Smooth muscle cell (in vitro differentiated cells): ENCODE data around the gene CDK13. TPM values are rescaled to one million over a fixed set of nuclear protein-coding genes. Genes with fewer than 3 reads are reported as not detected.

Experiments used
- DNase-seq: peaks from one replicate; lab custom pipeline; 2025; ENCODE audit not compliant: unreplicated experiment; lab: John Stamatoyannopoulos, UW
- H2AFZ ChIP-seq: fragments of 200-600 bp; sonication (generic); 2 replicates; pipeline ENCODE4 v1.6.0; 2016; ENCODE audit warnings: antibody characterized with exemption, low read depth, mild to moderate bottlenecking
- H3F3A ChIP-seq: fragments of 200-600 bp; sonication (generic); 2 replicates; pipeline ENCODE4 v1.6.0; 2017; ENCODE audit warnings: antibody characterized with exemption, low read depth
- H3K27ac ChIP-seq: fragments of 200-600 bp; sonication (generic); 2 replicates; pipeline ENCODE4 v1.5.1; 2016; ENCODE audit warnings: low read depth, mild to moderate bottlenecking
- H3K27me3 ChIP-seq: fragments of 200-600 bp; sonication (generic); 2 replicates; pipeline ENCODE4 v1.6.1; 2016; ENCODE audit warnings: low read depth, mild to moderate bottlenecking
- H3K36me3 ChIP-seq: fragments of 200-600 bp; sonication (generic); 2 replicates; pipeline ENCODE4 v1.5.1; 2016; ENCODE audit warnings: low read depth
- H3K4me1 ChIP-seq: fragments of 200-600 bp; sonication (generic); 2 replicates; pipeline ENCODE4 v1.5.1; 2016; ENCODE audit warnings: low read depth
- H3K4me2 ChIP-seq: fragments of 200-600 bp; sonication (generic); 2 replicates; pipeline ENCODE4 v1.6.0; 2016; ENCODE audit warnings: mild to moderate bottlenecking
- H3K4me3 ChIP-seq: fragments of 200-600 bp; sonication (generic); 2 replicates; pipeline ENCODE4 v1.5.1; 2016; ENCODE audit warnings: mild to moderate bottlenecking
- H3K79me2 ChIP-seq: fragments of 200-600 bp; sonication (generic); 2 replicates; pipeline ENCODE4 v1.6.0; 2016; ENCODE audit warnings: low read depth, mild to moderate bottlenecking
- H3K9ac ChIP-seq: fragments of 200-600 bp; sonication (generic); 2 replicates; pipeline ENCODE4 v1.6.0; 2016; ENCODE audit warnings: low read depth
- H3K9me3 ChIP-seq: fragments of 200-600 bp; sonication (generic); replicated peaks from 2 replicates; pipeline ENCODE4 v1.5.1; 2016; ENCODE audit warnings: low read depth
- H4K20me1 ChIP-seq: fragments of 200-600 bp; sonication (generic); 2 replicates; pipeline ENCODE4 v1.6.0; 2016; ENCODE audit warnings: low read depth
- WGBS: methylation state at CpG from one replicate; pipeline ENCODE4 v1.1.7; 2016; ENCODE audit warnings: low lambda C conversion rate; 5-methylcytosine and 5-hydroxymethylcytosine counted together
- polyA plus RNA-seq: library from polyadenylated mRNA; unstranded; fragments of >200 nt; fragmentation: Nextera tagmentation; extraction: Ambion mirVana; gene quantifications from 2 replicates; pipeline ENCODE4 v1.2.1, GENCODE V29; 2016
- total RNA-seq: library from RNA; depleted of rRNA; stranded (reverse); fragments of >200 nt; gene quantifications from 2 replicates; pipeline ENCODE4 v1.2.3, GENCODE V29; 2014
- TF ChIP-seq, protein P1 (sequence below): fragments of 200-600 bp; sonication (generic); IDR thresholded peaks from 2 replicates; pipeline ENCODE4 v1.5.1; 2017; ENCODE audit warnings: borderline replicate concordance, mild to moderate bottlenecking, antibody characterized with exemption; ENCODE audit not compliant: insufficient read depth, poor library complexity, severe bottlenecking

Gene CDK13
- total RNA-seq = 68.4 and 70.0 TPM in 2 replicates
- 15.9 and 28.1 TPM in 2 replicates for polyA plus RNA-seq

DNA sequence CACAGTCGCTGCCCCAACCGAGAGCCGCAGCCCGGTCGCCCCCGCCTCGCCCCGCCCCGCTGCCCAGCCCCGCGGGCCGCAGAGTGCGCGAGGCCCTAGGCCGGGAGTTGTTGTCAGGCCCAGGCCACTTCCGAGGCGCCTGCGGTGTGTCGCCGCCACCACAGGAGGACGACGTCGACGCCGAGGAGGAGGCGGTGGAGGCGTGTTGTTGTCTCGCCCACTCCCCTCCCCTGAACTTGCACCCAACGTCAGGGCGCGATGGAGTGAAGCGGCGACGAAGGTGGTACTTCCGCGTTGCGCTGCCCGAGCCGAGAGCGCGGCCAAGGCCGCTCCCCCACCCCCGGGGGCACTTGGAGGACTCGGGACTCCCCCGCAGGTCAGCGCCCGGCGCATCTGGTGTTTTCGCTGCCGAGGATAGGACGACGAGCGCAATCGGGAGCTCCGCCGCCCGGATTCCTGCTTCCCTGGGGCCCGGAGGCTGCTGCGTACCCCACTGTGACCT, at the start of gene CDK13:
CDK13 (plus strand) TSS at position 286 of the 502 bp plus-strand sequence. CDS start 386 bp downstream, outside the sequence.
- peaks cover 31% of the 10 kb centered on the region for H3K4me1 ChIP-seq
- peak within 1 kb of the TSS; percentile 96 for H3K27ac ChIP-seq
- H3K36me3 ChIP-seq = no peaks in the 10 kb centered on the region
- peaks cover 10% of the 10 kb centered on the region for H3F3A ChIP-seq
- peak within 1 kb of the TSS; percentile 97 for H3K9ac ChIP-seq
- peak within 1 kb of the TSS; percentile 54 for H2AFZ ChIP-seq
- peak within 1 kb of the TSS; percentile 97 for H3K4me3 ChIP-seq
- peak; percentile 80 for DNase-seq
- no peaks in the 10 kb centered on the region for H3K9me3 ChIP-seq
- WGBS = 0% methylated on average over 47 of the region's 59 CpGs
- peaks cover 45% of the 10 kb centered on the region for H4K20me1 ChIP-seq
- no peaks in the 10 kb centered on the region for H3K27me3 ChIP-seq
- TF ChIP-seq, protein P1, sequence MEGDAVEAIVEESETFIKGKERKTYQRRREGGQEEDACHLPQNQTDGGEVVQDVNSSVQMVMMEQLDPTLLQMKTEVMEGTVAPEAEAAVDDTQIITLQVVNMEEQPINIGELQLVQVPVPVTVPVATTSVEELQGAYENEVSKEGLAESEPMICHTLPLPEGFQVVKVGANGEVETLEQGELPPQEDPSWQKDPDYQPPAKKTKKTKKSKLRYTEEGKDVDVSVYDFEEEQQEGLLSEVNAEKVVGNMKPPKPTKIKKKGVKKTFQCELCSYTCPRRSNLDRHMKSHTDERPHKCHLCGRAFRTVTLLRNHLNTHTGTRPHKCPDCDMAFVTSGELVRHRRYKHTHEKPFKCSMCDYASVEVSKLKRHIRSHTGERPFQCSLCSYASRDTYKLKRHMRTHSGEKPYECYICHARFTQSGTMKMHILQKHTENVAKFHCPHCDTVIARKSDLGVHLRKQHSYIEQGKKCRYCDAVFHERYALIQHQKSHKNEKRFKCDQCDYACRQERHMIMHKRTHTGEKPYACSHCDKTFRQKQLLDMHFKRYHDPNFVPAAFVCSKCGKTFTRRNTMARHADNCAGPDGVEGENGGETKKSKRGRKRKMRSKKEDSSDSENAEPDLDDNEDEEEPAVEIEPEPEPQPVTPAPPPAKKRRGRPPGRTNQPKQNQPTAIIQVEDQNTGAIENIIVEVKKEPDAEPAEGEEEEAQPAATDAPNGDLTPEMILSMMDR = no peak
- peaks cover 39% of the 10 kb centered on the region for H3K79me2 ChIP-seq
- peak within 1 kb of the TSS; percentile 97 for H3K4me2 ChIP-seq

DNA sequence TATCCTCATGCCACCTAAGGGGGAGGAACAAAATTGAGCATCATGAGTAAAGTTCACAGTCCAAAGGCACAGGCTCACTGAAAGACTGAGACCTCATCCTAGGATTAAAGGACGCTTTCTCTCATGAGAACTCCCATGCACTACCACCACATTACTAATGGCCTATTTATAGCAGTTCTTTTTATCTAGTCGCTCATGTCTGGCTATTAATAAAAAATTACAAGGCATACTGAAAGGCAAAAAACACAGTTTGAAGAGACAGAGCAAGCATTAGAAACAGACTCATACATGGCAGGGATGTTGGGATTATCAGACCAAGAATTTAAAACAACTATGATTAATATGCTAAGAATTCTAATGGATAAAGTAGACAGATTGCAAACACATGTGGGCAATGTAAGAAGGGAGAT, 46.0 kb upstream of the CDK13 start:
- WGBS = 58% methylated on average over 2 of the region's 2 CpGs

DNA sequence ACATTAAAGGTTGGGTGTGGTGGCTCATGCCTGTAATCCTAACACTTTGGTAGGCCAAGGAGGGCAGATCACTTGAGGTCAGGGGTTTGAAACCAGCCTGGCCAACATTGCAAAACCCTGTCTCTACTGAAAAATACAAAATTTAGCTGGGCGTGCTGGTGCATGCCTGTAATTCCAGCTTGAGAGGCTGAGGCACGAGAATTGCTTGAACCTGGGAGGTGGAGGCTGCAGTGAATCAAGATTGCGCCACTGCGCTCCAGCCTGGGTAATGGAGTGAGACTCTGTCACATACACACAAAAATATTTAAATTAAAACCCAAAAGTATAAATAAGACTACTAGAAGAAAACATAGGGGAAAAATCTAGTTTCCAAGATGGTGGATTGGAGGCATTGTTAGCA, 41.9 kb upstream of the CDK13 start:
- no peaks in the 10 kb centered on the region for H4K20me1 ChIP-seq
- H3K4me1 ChIP-seq = no peaks in the 10 kb centered on the region
- H2AFZ ChIP-seq = no peak overlapping the region
- TF ChIP-seq, protein P1 = no peak
- H3K36me3 ChIP-seq = no peaks in the 10 kb centered on the region
- no peak overlapping the region for H3K9ac ChIP-seq
- H3K79me2 ChIP-seq = no peaks in the 10 kb centered on the region
- DNase-seq = no peak
- H3K27ac ChIP-seq = no peak overlapping the region
- H3K27me3 ChIP-seq = no peaks in the 10 kb centered on the region
- 98% methylated on average over 4 of the region's 4 CpGs for WGBS
- no peak overlapping the region for H3K4me2 ChIP-seq
- no peaks in the 10 kb centered on the region for H3K9me3 ChIP-seq
- no peaks in the 10 kb centered on the region for H3F3A ChIP-seq
- no peak overlapping the region for H3K4me3 ChIP-seq

More for the DNA sequence above, 46.0 kb upstream of the CDK13 start:
- TF ChIP-seq, protein P1 = no peak
- Histone ChIP-seq H3F3A (no peaks in the 10 kb centered on the region), H3K4me2 (no peak overlapping the region), H3K36me3 (no peaks in the 10 kb centered on the region), H3K79me2 (no peaks in the 10 kb centered on the region), H3K27me3 (no peaks in the 10 kb centered on the region), H3K9me3 (no peaks in the 10 kb centered on the region), H3K4me3 (no peak overlapping the region), H3K4me1 (no peaks in the 10 kb centered on the region), H4K20me1 (no peaks in the 10 kb centered on the region), H3K27ac (no peak overlapping the region), H2AFZ (no peak overlapping the region), H3K9ac (no peak overlapping the region)
- DNase-seq = no peak

DNA sequence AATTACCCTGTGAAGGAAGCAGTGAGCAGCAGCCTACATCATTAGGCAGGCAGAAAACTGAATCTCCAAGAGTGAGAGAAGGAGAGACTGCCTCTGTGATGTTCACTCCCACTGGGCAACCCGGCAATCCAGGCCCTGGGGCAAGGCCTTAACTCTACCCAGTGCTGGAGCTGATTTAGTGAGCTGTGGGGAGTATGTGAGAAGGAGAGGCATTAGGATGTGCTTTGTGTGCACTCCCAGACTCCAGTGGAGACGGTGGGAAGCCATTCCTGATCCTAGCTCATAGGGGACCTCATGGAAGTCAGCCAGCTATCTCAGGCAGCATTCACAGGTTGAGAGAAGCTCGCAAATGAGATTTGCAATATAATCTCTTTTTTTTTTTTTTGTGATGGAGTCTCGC, 41.1 kb upstream of the CDK13 start:
- TF ChIP-seq, protein P1 = no peak
- no peak overlapping the region for H2AFZ ChIP-seq

More for the DNA sequence above, 41.1 kb upstream of the CDK13 start:
- no peak overlapping the region for H3K27ac ChIP-seq
- no peak overlapping the region for H3K9ac ChIP-seq
- no peak for DNase-seq
- H4K20me1 ChIP-seq = no peaks in the 10 kb centered on the region
- no peaks in the 10 kb centered on the region for H3K9me3 ChIP-seq
- no peaks in the 10 kb centered on the region for H3K36me3 ChIP-seq
- H3K79me2 ChIP-seq = no peaks in the 10 kb centered on the region
- H3K27me3 ChIP-seq = peaks cover 5% of the 10 kb centered on the region
- no peak overlapping the region for H3K4me2 ChIP-seq
- no peak overlapping the region for H3K4me3 ChIP-seq
- no peaks in the 10 kb centered on the region for H3F3A ChIP-seq
- WGBS = 83% methylated on average over 4 of the region's 4 CpGs
- no peaks in the 10 kb centered on the region for H3K4me1 ChIP-seq
